HCT116 (cell line): ENCODE results near the gene SMS. TPM values are rescaled to one million over a fixed set of nuclear protein-coding genes. Genes with fewer than 3 reads are reported as not detected.

Experiments used
- ATAC-seq: fragments of 200-7000 bp; cut with Tn5 transposase; 2 replicates; pipeline ENCODE4 v1.9.1; 2020; ENCODE audit warnings: mild to moderate bottlenecking, moderate library complexity
- BruUV-seq: library from RNA; stranded (reverse); fragments of 400-500 nt; replicated peaks from 2 replicates; lab custom pipeline; 2021; lab: Mats Ljungman, UMichigan
- CTCF ChIA-PET: fragments of 300-600 bp; sonication (Branson Sonifier 250); formaldehyde crosslinking; loops from one replicate; lab custom pipeline; 2021; ENCODE audit warnings: antibody characterized with exemption; lab: Charles Lee
- POLR2A ChIA-PET: fragments of 300-600, 350-600 bp; sonication (Branson Sonifier 250); formaldehyde crosslinking; loops from one replicate; lab custom pipeline; 2021; ENCODE audit warnings: antibody characterized with exemption; lab: Charles Lee
- RAD21 ChIA-PET, 2 experiments: fragments of 300-600 bp; sonication (Branson Sonifier 250); formaldehyde crosslinking; loops; one replicate each; lab custom pipeline; 2023; ENCODE audit warnings: low total read pairs in 2 of 2; ENCODE audit not compliant: uncharacterized antibody in 2 of 2, unreplicated experiment in 2 of 2, low non-redundant PET in 1 of 2; lab: Charles Lee
- DNase-seq: peaks from one replicate; pipeline ENCODE4 v3.0.0-alpha.2; 2010; ENCODE audit warnings: low read depth, low spot score
- H2AFZ ChIP-seq: fragments of 200-600 bp; shearing (Covaris generic), sonication (generic); 2 replicates; pipeline ENCODE4 v1.6.1; 2017; ENCODE audit warnings: low read depth, mixed run types, mixed read lengths, antibody characterized with exemption, low read length; ENCODE audit not compliant: poor library complexity, severe bottlenecking
- H3K27ac ChIP-seq: 2 replicates; pipeline ENCODE4 v1.5.1; 2012; ENCODE audit warnings: low read depth, low read length
- H3K27me3 ChIP-seq: fragments of 200-600 bp; sonication (generic); 2 replicates; pipeline ENCODE4 v1.6.1; 2016; ENCODE audit warnings: mixed run types, low read length, mixed read lengths; ENCODE audit not compliant: insufficient read depth
- H3K36me3 ChIP-seq, 2 experiments: fragments of 200-500 bp in 1 of 2; fragments of 200-600 bp in 1 of 2; sonication (Bioruptor generic) in 1 of 2; sonication (generic) in 1 of 2; 2 replicates each; pipeline versions ENCODE4 v1.5.1 to v1.6.1; 2014 to 2016; ENCODE audit warnings: low read length in 2 of 2, inconsistent platforms in 1 of 2, mixed read lengths in 1 of 2, mixed run types in 1 of 2; ENCODE audit not compliant: insufficient read depth in 2 of 2, control insufficient read depth in 1 of 2
- H3K4me1 ChIP-seq, 2 experiments: fragments of 200-600 bp in 1 of 2; sonication (generic) in 1 of 2; 2 replicates each; pipeline versions ENCODE4 v1.5.1 to v1.6.1; 2012 to 2017; ENCODE audit warnings: low read length in 2 of 2, inconsistent platforms in 1 of 2, mild to moderate bottlenecking in 1 of 2, mixed read lengths in 1 of 2, mixed run types in 1 of 2, moderate library complexity in 1 of 2; ENCODE audit not compliant: insufficient read depth in 2 of 2, control insufficient read depth in 1 of 2
- H3K4me2 ChIP-seq: fragments of 200-600 bp; sonication (generic); 2 replicates; pipeline ENCODE4 v1.6.1; 2017; ENCODE audit warnings: mixed run types, low read length, mixed read lengths
- H3K4me3 ChIP-seq, 2 experiments: fragments of 200-600 bp in 1 of 2; sonication (generic) in 1 of 2; replicated peaks in 1 of 2; 2 replicates each; pipeline ENCODE4 v1.5.1; 2011 to 2016; ENCODE audit warnings: low read length in 2 of 2, control low read depth in 1 of 2, low read depth in 1 of 2, mild to moderate bottlenecking in 1 of 2, mixed read lengths in 1 of 2, mixed run types in 1 of 2
- H3K79me2 ChIP-seq: fragments of 200-600 bp; sonication (generic); 2 replicates; pipeline ENCODE4 v1.6.1; 2017; ENCODE audit warnings: mild to moderate bottlenecking, mixed run types, low read length, moderate library complexity, mixed read lengths; ENCODE audit not compliant: insufficient read depth
- H3K9ac ChIP-seq: fragments of 200-600 bp; sonication (generic); 2 replicates; pipeline ENCODE4 v1.6.1; 2016; ENCODE audit warnings: low read length, mixed read lengths
- H3K9me2 ChIP-seq: fragments of 200-600 bp; sonication (generic), shearing (Covaris generic); 2 replicates; pipeline ENCODE4 v1.6.1; 2017; ENCODE audit warnings: mixed run types, mild to moderate bottlenecking, moderate library complexity; ENCODE audit not compliant: insufficient read depth
- H3K9me3 ChIP-seq, 2 experiments: fragments of 200-500 bp in 1 of 2; fragments of 200-600 bp in 1 of 2; sonication (Bioruptor generic) in 1 of 2; sonication (generic) in 1 of 2; 2 replicates each; pipeline ENCODE4 v1.6.1; 2014 to 2017; ENCODE audit warnings: low read length in 2 of 2, mixed read lengths in 2 of 2, inconsistent platforms in 1 of 2, low read depth in 1 of 2, mild to moderate bottlenecking in 1 of 2, mixed run types in 1 of 2, moderate library complexity in 1 of 2; ENCODE audit not compliant: control insufficient read depth in 1 of 2, insufficient read depth in 1 of 2
- H4K20me1 ChIP-seq: fragments of 200-600 bp; sonication (generic), shearing (Covaris generic); 2 replicates; pipeline ENCODE4 v1.6.1; 2017; ENCODE audit warnings: mixed run types, mild to moderate bottlenecking, moderate library complexity; ENCODE audit not compliant: insufficient read depth
- CEBPB ChIP-seq: IDR thresholded peaks from 2 replicates; pipeline ENCODE4 v1.6.1; 2012; ENCODE audit warnings: low read depth
- EZH2 ChIP-seq: fragments of 200-600 bp; sonication (generic); IDR thresholded peaks from 2 replicates; pipeline ENCODE4 v1.6.1; 2017; ENCODE audit warnings: antibody characterized with exemption, mixed run types
- FOSL1 ChIP-seq: IDR thresholded peaks from 2 replicates; pipeline ENCODE4 v1.6.1; 2012; ENCODE audit warnings: low read depth
- POLR2AphosphoS5 ChIP-seq: IDR thresholded peaks from 2 replicates; pipeline ENCODE4 v1.6.1; 2011; ENCODE audit warnings: mild to moderate bottlenecking, low read depth, low read length, moderate library complexity
- SIN3A ChIP-seq: IDR thresholded peaks from 2 replicates; pipeline ENCODE4 v1.6.1; 2012; ENCODE audit warnings: low read depth
- SRF ChIP-seq: IDR thresholded peaks from 2 replicates; pipeline ENCODE4 v1.6.1; 2012; ENCODE audit warnings: low read depth
- TCF7L2 ChIP-seq: IDR thresholded peaks from 2 replicates; pipeline ENCODE4 v1.7.0; 2011; ENCODE audit warnings: borderline replicate concordance, inconsistent platforms; ENCODE audit not compliant: insufficient read depth, insufficient read length; ENCODE audit errors: extremely low read depth
- ZBTB33 ChIP-seq: IDR thresholded peaks from 2 replicates; pipeline ENCODE4 v1.6.1; 2011; ENCODE audit warnings: mild to moderate bottlenecking, low read length, moderate library complexity; ENCODE audit not compliant: insufficient replicate concordance; ENCODE audit errors: extremely low read depth
- ZFX ChIP-seq: fragments of 450-650 bp; IDR thresholded peaks from 2 replicates; pipeline ENCODE4 v1.6.1; 2017
- ZNF274 ChIP-seq: fragments of 200-500 bp; sonication (Bioruptor generic); IDR thresholded peaks from 2 replicates; pipeline ENCODE4 v1.6.1; 2014; ENCODE audit warnings: mild to moderate bottlenecking, low read depth, low read length, inconsistent platforms
- intact Hi-C: fragments of 100-400 bp; cut with micrococcal nuclease; formaldehyde crosslinking; loops from 2 replicates; pipeline ENCODE4 v1.10.0; 2022
- total RNA-seq: library from RNA; stranded (reverse); gene quantifications from one replicate; pipeline ENCODE4 v1.2.1, GENCODE V29; 2021; ENCODE audit not compliant: unreplicated experiment
- TF ChIP-seq, protein P1 (sequence below): IDR thresholded peaks from 2 replicates; pipeline ENCODE4 v1.6.1; 2012

Gene SMS
- total RNA-seq, 1 experiment from 2014 or later = 164 TPM

DNA sequence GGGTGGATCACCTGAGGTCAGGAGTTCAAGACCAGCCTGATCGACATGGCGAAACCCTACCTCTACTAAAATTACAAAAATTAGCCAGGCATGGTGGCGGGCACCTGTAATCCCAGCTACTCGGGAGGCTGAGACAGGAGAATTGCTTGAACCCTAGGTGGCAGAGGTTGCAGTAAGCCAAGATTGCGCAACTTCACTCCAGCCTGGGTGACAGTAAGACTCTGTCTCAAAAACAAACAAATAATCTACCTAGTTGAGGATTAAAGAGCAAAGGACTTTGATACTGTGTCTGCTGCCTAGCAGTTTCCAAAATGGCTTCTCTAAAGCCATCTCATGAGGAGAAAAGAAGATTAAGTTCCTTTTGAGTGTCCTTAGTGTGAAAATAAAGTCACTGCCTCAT lies 37.8 kb downstream of the SMS start:
- no peak for TF ChIP-seq CEBPB
- no peak for TF ChIP-seq SRF
- TF ChIP-seq ZNF274 = no peak
- no peak for TF ChIP-seq ZBTB33
- TF ChIP-seq TCF7L2 = no peak
- no peak overlapping the region for H3K4me3 ChIP-seq
- TSS peak; percentile 15 for BruUV-seq
- H3K79me2 ChIP-seq = peaks cover 34% of the 10 kb centered on the region; the same call in 1 of the 2 replicates
- H3K9me3 ChIP-seq = no peaks in the 10 kb centered on the region
- no peaks in the 10 kb centered on the region for H3K27me3 ChIP-seq
- DNase-seq = no peak
- no peak overlapping the region for H3K4me2 ChIP-seq
- H3K9me2 ChIP-seq = no peaks in the 10 kb centered on the region
- POLR2A ChIA-PET = no interaction called here
- intact Hi-C loops = loop anchor here (10.0 kb wide), 1 partner anchor 1454 kb away; no protein-coding TSS in a partner anchor
- H2AFZ ChIP-seq = no peak overlapping the region
- no peaks in the 10 kb centered on the region for H3K4me1 ChIP-seq
- RAD21 ChIA-PET = no interaction called here
- H3K36me3 ChIP-seq = peaks cover 12 to 18% of the 10 kb centered on the region in 2 experiments; a peak in 2 of 4 replicates
- no peak overlapping the region for H3K27ac ChIP-seq
- H3K9ac ChIP-seq = no peak overlapping the region
- no peaks in the 10 kb centered on the region for H4K20me1 ChIP-seq
- no peak for ATAC-seq
- CTCF ChIA-PET = no interaction called here

GRCh38 chrX:21982311-21982710 lies 41.8 kb downstream of the SMS start:
- H3K36me3 ChIP-seq = peaks cover 6 to 16% of the 10 kb centered on the region in 2 experiments; a peak in 3 of 4 replicates
- no peak for DNase-seq
- no peak overlapping the region for H3K9ac ChIP-seq
- ChIA-PET POLR2A (no interaction called here), CTCF (no interaction called here), RAD21 (no interaction called here)
- peaks cover 9% of the 10 kb centered on the region; the same call in 1 of the 2 replicates for H3K79me2 ChIP-seq
- no peak overlapping the region for H3K4me3 ChIP-seq
- no peaks in the 10 kb centered on the region; the same call in 1 of the 2 replicates for H4K20me1 ChIP-seq
- ATAC-seq = no peak
- H3K4me2 ChIP-seq = no peak overlapping the region
- H2AFZ ChIP-seq = no peak overlapping the region
- intact Hi-C loops = no loop called here
- no peaks in the 10 kb centered on the region for H3K9me2 ChIP-seq
- no TSS peak for BruUV-seq
- no peaks in the 10 kb centered on the region for H3K9me3 ChIP-seq
- no peak overlapping the region for H3K27ac ChIP-seq
- TF ChIP-seq FOSL1 (no peak), CEBPB (no peak), ZFX (no peak), POLR2AphosphoS5 (no peak), EZH2 (no peak), SIN3A (no peak)
- TF ChIP-seq, protein P1, sequence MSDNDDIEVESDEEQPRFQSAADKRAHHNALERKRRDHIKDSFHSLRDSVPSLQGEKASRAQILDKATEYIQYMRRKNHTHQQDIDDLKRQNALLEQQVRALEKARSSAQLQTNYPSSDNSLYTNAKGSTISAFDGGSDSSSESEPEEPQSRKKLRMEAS = no peak
- H3K4me1 ChIP-seq = no peaks in the 10 kb centered on the region
- no peaks in the 10 kb centered on the region for H3K27me3 ChIP-seq
